WTC11 (cell line): Measurements from ENCODE around the gene LTBP1. TPM values are rescaled to one million over a fixed set of nuclear protein-coding genes. Genes with fewer than 3 reads are reported as not detected.
"Not testable (repeated sequence)": the region's sequence is repeated elsewhere in the genome, so short reads cannot be mapped to it uniquely, and the experiment has no call there.

ENCODE experiments used
- ATAC-seq: fragments of 200-7000 bp; cut with Tn5 transposase; 2 replicates; pipeline ENCODE4 v1.10.0; 2021; ENCODE audit warnings: mild to moderate bottlenecking, moderate library complexity
- CTCF ChIA-PET: fragments of 300-600 bp; sonication (Branson Sonifier 250); formaldehyde crosslinking; loops from one replicate; lab custom pipeline; 2021; ENCODE audit warnings: antibody characterized with exemption; lab: Charles Lee
- POLR2A ChIA-PET: fragments of 350-600 bp; sonication (Branson Sonifier 250); formaldehyde crosslinking; loops from one replicate; lab custom pipeline; 2021; ENCODE audit warnings: antibody characterized with exemption; lab: Charles Lee
- DNase-seq: peaks from one replicate; pipeline ENCODE4 v3.0.0; 2021; ENCODE audit warnings: low spot score
- H3K27ac Mint-ChIP-seq: 2 replicates; pipeline ENCODE4 v1.8.0; 2021; ENCODE audit warnings: mixed read lengths
- H3K27me3 Mint-ChIP-seq: 2 replicates; pipeline ENCODE4 v1.8.0; 2021; ENCODE audit warnings: low read depth, mild to moderate bottlenecking, moderate library complexity, mixed read lengths
- H3K36me3 Mint-ChIP-seq: 2 replicates; pipeline ENCODE4 v1.8.0; 2021; ENCODE audit warnings: mixed read lengths
- H3K4me1 Mint-ChIP-seq: 2 replicates; pipeline ENCODE4 v1.8.0; 2022; ENCODE audit warnings: mixed read lengths
- H3K4me3 Mint-ChIP-seq: 2 replicates; pipeline ENCODE4 v1.8.0; 2021; ENCODE audit warnings: mild to moderate bottlenecking, moderate library complexity, mixed read lengths
- H3K9me3 Mint-ChIP-seq: 2 replicates; pipeline ENCODE4 v1.8.0; 2021; ENCODE audit warnings: mixed read lengths
- AFF4 ChIP-seq: sonication (generic); formaldehyde crosslinking; IDR thresholded peaks from 2 replicates; pipeline ENCODE4 v1.8.1; 2023; ENCODE audit warnings: mild to moderate bottlenecking, missing genetic modification reagents, borderline replicate concordance
- ARID4B ChIP-seq: sonication (generic); formaldehyde crosslinking; IDR thresholded peaks from 2 replicates; pipeline ENCODE4 v1.8.0; 2023; ENCODE audit warnings: missing genetic modification reagents, mild to moderate bottlenecking, borderline replicate concordance
- ATF1 ChIP-seq: sonication (generic); formaldehyde crosslinking; IDR thresholded peaks from 2 replicates; pipeline ENCODE4 v1.8.1; 2023; ENCODE audit warnings: mild to moderate bottlenecking, moderate library complexity, missing genetic modification reagents
- E2F5 ChIP-seq: sonication (generic); formaldehyde crosslinking; IDR thresholded peaks from 2 replicates; pipeline ENCODE4 v1.8.1; 2022; ENCODE audit warnings: mild to moderate bottlenecking, moderate library complexity, missing genetic modification reagents
- FOXP1 ChIP-seq: sonication (generic); formaldehyde crosslinking; IDR thresholded peaks from 2 replicates; pipeline ENCODE4 v1.8.0; 2022; ENCODE audit warnings: missing genetic modification reagents, mild to moderate bottlenecking, moderate library complexity, borderline replicate concordance
- KAT7 ChIP-seq: sonication (generic); formaldehyde crosslinking; IDR thresholded peaks from 2 replicates; pipeline ENCODE4 v1.8.1; 2023; ENCODE audit warnings: missing genetic modification reagents, mild to moderate bottlenecking, borderline replicate concordance
- OVOL2 ChIP-seq: fragments of 250-450 bp; sonication (Bioruptor Pico); IDR thresholded peaks from 2 replicates; pipeline ENCODE4 v1.9.0; 2021; ENCODE audit warnings: mild to moderate bottlenecking, borderline replicate concordance
- RORB ChIP-seq: fragments of 250-450 bp; sonication (Bioruptor Pico); IDR thresholded peaks from 2 replicates; pipeline ENCODE4 v1.9.0; 2021; ENCODE audit warnings: mild to moderate bottlenecking
- TCF7 ChIP-seq: sonication (generic); formaldehyde crosslinking; IDR thresholded peaks from 2 replicates; pipeline ENCODE4 v1.8.0; 2022; ENCODE audit warnings: mild to moderate bottlenecking, low read depth, missing genetic modification reagents, moderate library complexity
- ZBTB21 ChIP-seq: sonication (generic); formaldehyde crosslinking; IDR thresholded peaks from 2 replicates; pipeline ENCODE4 v1.8.1; 2023; ENCODE audit warnings: mild to moderate bottlenecking, missing genetic modification reagents, borderline replicate concordance
- ZNF219 ChIP-seq: sonication (generic); formaldehyde crosslinking; IDR thresholded peaks from 2 replicates; pipeline ENCODE4 v1.8.0; 2023; ENCODE audit warnings: missing genetic modification reagents, mild to moderate bottlenecking, borderline replicate concordance
- ZNF232 ChIP-seq: sonication (generic); formaldehyde crosslinking; IDR thresholded peaks from 2 replicates; pipeline ENCODE4 v1.8.0; 2022; ENCODE audit warnings: mild to moderate bottlenecking, missing genetic modification reagents
- ZNF396 ChIP-seq: fragments of 250-450 bp; sonication (Bioruptor Pico); IDR thresholded peaks from 2 replicates; pipeline ENCODE4 v1.8.0; 2021; ENCODE audit warnings: mild to moderate bottlenecking, moderate library complexity, borderline replicate concordance
- ZNF671 ChIP-seq: fragments of 250-450 bp; sonication (Bioruptor Pico); IDR thresholded peaks from 2 replicates; pipeline ENCODE4 v1.8.0; 2021; ENCODE audit warnings: mild to moderate bottlenecking
- total RNA-seq: library from RNA; stranded (reverse); gene quantifications from 3 replicates; pipeline ENCODE4 v1.2.3, GENCODE V29; 2021
- TF ChIP-seq, protein P1 (sequence below): sonication (generic); formaldehyde crosslinking; IDR thresholded peaks from 2 replicates; pipeline ENCODE4 v1.8.1; 2023; ENCODE audit warnings: mild to moderate bottlenecking, moderate library complexity, missing genetic modification reagents
- TF ChIP-seq, protein P2 (sequence below): fragments of 250-450 bp; sonication (Bioruptor Pico); IDR thresholded peaks from 2 replicates; pipeline ENCODE4 v1.9.0; 2021; ENCODE audit warnings: mild to moderate bottlenecking
- TF ChIP-seq, protein P3 (sequence below): sonication (generic); formaldehyde crosslinking; IDR thresholded peaks from 2 replicates; pipeline ENCODE4 v1.8.1; 2022; ENCODE audit warnings: low read depth, missing genetic modification reagents, borderline replicate concordance

LTBP1 gene
- total RNA-seq, 1 experiment from 2014 or later: 33.6 TPM

DNA sequence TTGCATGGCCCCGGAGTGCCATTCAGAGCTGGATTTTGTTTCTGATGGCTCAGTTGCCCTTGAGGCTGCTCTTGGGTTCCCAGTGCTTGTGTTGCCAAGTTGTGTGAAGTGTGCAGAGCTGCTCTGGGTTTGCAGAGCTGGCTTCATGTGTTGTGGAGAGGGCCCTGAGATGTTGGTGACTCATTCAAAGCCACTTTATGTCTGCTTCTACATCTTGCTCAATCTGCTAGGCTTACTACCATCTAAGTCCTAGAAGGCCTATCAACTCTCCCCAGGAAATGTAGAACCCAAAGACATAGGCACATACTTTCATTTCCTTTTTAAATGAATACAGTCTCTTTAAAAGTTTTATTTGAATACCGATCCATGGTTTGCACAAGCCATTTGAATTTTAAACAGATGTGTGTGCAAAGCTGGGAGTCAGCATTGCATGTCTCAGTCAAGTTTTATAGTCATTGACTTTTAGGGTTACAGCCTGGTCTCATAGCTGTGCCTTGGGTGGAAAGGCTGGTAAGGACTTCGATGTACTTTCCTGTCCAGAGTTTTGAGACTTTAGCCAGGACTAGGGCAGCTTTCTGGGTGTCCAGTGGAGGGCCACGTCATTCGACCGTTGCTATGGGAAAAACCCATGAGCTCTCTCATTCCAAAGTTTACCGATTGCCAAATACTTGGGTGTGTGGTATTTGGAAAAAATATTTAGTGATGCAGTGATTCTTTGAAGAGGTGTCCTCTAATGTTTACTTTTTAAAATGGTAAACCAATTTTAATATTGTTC, 105.0 kb downstream of the LTBP1 start:
- CTCF ChIA-PET: interaction anchor here (1.2 kb wide), 1 partner anchor 15 kb away, joined by 3 read pairs; no protein-coding TSS in a partner anchor
- H3K9me3 Mint-ChIP-seq: peaks cover 6% of the 10 kb centered on the region

GRCh38 chr2:33052361-33052735, 105.6 kb downstream of the LTBP1 start:
- H3K27ac Mint-ChIP-seq: no peak overlapping the region
- H3K9me3 Mint-ChIP-seq: peaks cover 8% of the 10 kb centered on the region
- ATAC-seq: no peak
- H3K27me3 Mint-ChIP-seq: no peaks in the 10 kb centered on the region; the same call in 1 of the 2 replicates
- H3K4me1 Mint-ChIP-seq: peaks cover 29% of the 10 kb centered on the region
- no peak for DNase-seq
- CTCF ChIA-PET: interaction anchor here (1.2 kb wide), 1 partner anchor 14 kb away, joined by 3 read pairs; no protein-coding TSS in a partner anchor
- no peak for TF ChIP-seq AFF4
- TF ChIP-seq, protein P1, sequence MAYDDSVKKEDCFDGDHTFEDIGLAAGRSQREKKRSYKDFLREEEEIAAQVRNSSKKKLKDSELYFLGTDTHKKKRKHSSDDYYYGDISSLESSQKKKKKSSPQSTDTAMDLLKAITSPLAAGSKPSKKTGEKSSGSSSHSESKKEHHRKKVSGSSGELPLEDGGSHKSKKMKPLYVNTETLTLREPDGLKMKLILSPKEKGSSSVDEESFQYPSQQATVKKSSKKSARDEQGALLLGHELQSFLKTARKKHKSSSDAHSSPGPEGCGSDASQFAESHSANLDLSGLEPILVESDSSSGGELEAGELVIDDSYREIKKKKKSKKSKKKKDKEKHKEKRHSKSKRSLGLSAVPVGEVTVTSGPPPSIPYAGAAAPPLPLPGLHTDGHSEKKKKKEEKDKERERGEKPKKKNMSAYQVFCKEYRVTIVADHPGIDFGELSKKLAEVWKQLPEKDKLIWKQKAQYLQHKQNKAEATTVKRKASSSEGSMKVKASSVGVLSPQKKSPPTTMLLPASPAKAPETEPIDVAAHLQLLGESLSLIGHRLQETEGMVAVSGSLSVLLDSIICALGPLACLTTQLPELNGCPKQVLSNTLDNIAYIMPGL (CRISPR knock-in tag): no peak
- TF ChIP-seq OVOL2 (CRISPR knock-in tag): no peak
- no peak for TF ChIP-seq E2F5 (CRISPR knock-in tag)
- no peak for TF ChIP-seq ZBTB21 (CRISPR knock-in tag)
- no peaks in the 10 kb centered on the region for H3K36me3 Mint-ChIP-seq
- POLR2A ChIA-PET: no interaction called here
- H3K4me3 Mint-ChIP-seq: no peak overlapping the region

More for the DNA sequence above, 105.0 kb downstream of the LTBP1 start:
- DNase-seq: no peak
- TF ChIP-seq, protein P2, sequence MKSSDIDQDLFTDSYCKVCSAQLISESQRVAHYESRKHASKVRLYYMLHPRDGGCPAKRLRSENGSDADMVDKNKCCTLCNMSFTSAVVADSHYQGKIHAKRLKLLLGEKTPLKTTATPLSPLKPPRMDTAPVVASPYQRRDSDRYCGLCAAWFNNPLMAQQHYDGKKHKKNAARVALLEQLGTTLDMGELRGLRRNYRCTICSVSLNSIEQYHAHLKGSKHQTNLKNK: no peak
- TF ChIP-seq TCF7 (CRISPR knock-in tag) (no peak), ATF1 (CRISPR knock-in tag) (no peak), E2F5 (CRISPR knock-in tag) (no peak), FOXP1 (CRISPR knock-in tag) (no peak), ZNF671 (CRISPR knock-in tag) (no peak), KAT7 (CRISPR knock-in tag) (no peak), ZNF232 (CRISPR knock-in tag) (no peak), ZNF396 (CRISPR knock-in tag) (no peak), ZNF219 (no peak), ARID4B (CRISPR knock-in tag) (no peak), RORB (no peak)
- TF ChIP-seq, protein P3, sequence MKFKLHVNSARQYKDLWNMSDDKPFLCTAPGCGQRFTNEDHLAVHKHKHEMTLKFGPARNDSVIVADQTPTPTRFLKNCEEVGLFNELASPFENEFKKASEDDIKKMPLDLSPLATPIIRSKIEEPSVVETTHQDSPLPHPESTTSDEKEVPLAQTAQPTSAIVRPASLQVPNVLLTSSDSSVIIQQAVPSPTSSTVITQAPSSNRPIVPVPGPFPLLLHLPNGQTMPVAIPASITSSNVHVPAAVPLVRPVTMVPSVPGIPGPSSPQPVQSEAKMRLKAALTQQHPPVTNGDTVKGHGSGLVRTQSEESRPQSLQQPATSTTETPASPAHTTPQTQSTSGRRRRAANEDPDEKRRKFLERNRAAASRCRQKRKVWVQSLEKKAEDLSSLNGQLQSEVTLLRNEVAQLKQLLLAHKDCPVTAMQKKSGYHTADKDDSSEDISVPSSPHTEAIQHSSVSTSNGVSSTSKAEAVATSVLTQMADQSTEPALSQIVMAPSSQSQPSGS: no peak
- Mint-ChIP-seq H3K4me1 (peaks cover 32% of the 10 kb centered on the region), H3K4me3 (no peak overlapping the region), H3K36me3 (no peaks in the 10 kb centered on the region), H3K27me3 (no peaks in the 10 kb centered on the region; the same call in 1 of the 2 replicates), H3K27ac (no peak overlapping the region)
- POLR2A ChIA-PET: no interaction called here
- no peak for ATAC-seq

- H3K36me3 Mint-ChIP-seq, H3K9me3 Mint-ChIP-seq, H3K27me3 Mint-ChIP-seq, H3K4me3 Mint-ChIP-seq, CTCF ChIA-PET, H3K27ac Mint-ChIP-seq, POLR2A ChIA-PET, DNase-seq, ATAC-seq: not testable (repeated sequence)
- peaks cover 24% of the 10 kb centered on the region for H3K4me1 Mint-ChIP-seq
These were observed 106.0 kb downstream of the LTBP1 start for GRCh38 chr2:33052795-33053194.
